OCI-LY3 (cell line): ENCODE data around the gene CAMK2B.

Experiments
- H2AFZ ChIP-seq: fragments of 200-600, 300-600 bp; shearing (Covaris generic); 2 replicates; pipeline ENCODE4 v1.6.0; 2014; ENCODE audit warnings: antibody characterized with exemption, low read depth, low read length
- H3K27ac ChIP-seq: fragments of 200-600, 300-600 bp; sonication (generic); 2 replicates; pipeline ENCODE4 v1.5.1; 2014; ENCODE audit warnings: mild to moderate bottlenecking, low read length, moderate library complexity, mixed read lengths
- H3K27me3 ChIP-seq: fragments of 200-600, 300-600 bp; sonication (generic); 2 replicates; pipeline ENCODE4 v1.6.1; 2014; ENCODE audit warnings: low read depth, low read length, mixed read lengths
- H3K36me3 ChIP-seq: fragments of 200-600, 300-600 bp; sonication (generic); replicated peaks from 2 replicates; pipeline ENCODE3; 2014; ENCODE audit warnings: low read depth, low read length, mixed read lengths
- H3K4me1 ChIP-seq: fragments of 300-600, 200-600 bp; sonication (generic); 2 replicates; pipeline ENCODE4 v1.6.1; 2014; ENCODE audit warnings: low read length, mixed read lengths
- H3K4me2 ChIP-seq: fragments of 200-600, 300-600 bp; sonication (generic); 2 replicates; pipeline ENCODE4 v1.6.1; 2014; ENCODE audit warnings: low read length, mixed read lengths
- H3K4me3 ChIP-seq: fragments of 300-600, 200-600 bp; sonication (generic); 2 replicates; pipeline ENCODE4 v1.5.1; 2014; ENCODE audit warnings: antibody characterized with exemption, mild to moderate bottlenecking, low read length, moderate library complexity
- H3K79me2 ChIP-seq: fragments of 300-600, 200-600 bp; shearing (Covaris generic); 2 replicates; pipeline ENCODE4 v1.6.1; 2014; ENCODE audit warnings: mild to moderate bottlenecking, low read length, mixed read lengths
- H3K9ac ChIP-seq: fragments of 300-600, 200-600 bp; shearing (Covaris generic); 2 replicates; pipeline ENCODE4 v1.6.0; 2014; ENCODE audit warnings: mild to moderate bottlenecking, low read length, moderate library complexity
- H3K9me3 ChIP-seq: fragments of 200-600, 300-600 bp; shearing (Covaris generic); 2 replicates; pipeline ENCODE4 v1.6.1; 2014; ENCODE audit warnings: low read length, mixed read lengths; ENCODE audit not compliant: insufficient read depth
- H4K20me1 ChIP-seq: fragments of 200-600, 300-600 bp; sonication (generic); 2 replicates; pipeline ENCODE4 v1.6.1; 2016; ENCODE audit warnings: low read length, mixed read lengths; ENCODE audit not compliant: insufficient read depth
- CTCF ChIP-seq: fragments of 200-600, 300-600 bp; sonication (generic); IDR thresholded peaks from 2 replicates; pipeline ENCODE4 v1.5.1; 2014; ENCODE audit warnings: antibody characterized with exemption, low read length, low read depth
- EZH2phosphoT487 ChIP-seq: fragments of 200-600 bp; shearing (Covaris generic); IDR thresholded peaks from 2 replicates; pipeline ENCODE4 v1.6.1; 2018; ENCODE audit warnings: antibody characterized with exemption, mixed run types, low read depth

Gene CAMK2B

GRCh38 chr7:44223362-44224079 lies 101.9 kb downstream of the CAMK2B start:
- Histone ChIP-seq H3K79me2 (no peaks in the 10 kb centered on the region), H3K9ac (no peak overlapping the region), H3K9me3 (no peaks in the 10 kb centered on the region), H3K4me3 (no peak overlapping the region), H3K27me3 (peaks cover 13% of the 10 kb centered on the region; the same call in 1 of the 2 replicates), H2AFZ (no peak overlapping the region), H3K4me1 (no peaks in the 10 kb centered on the region), H3K27ac (no peak overlapping the region), H3K36me3 (no peaks in the 10 kb centered on the region), H3K4me2 (no peak overlapping the region), H4K20me1 (no peaks in the 10 kb centered on the region)
- no peak for TF ChIP-seq EZH2phosphoT487
- TF ChIP-seq CTCF, result no peak

GRCh38 chr7:44222776-44223261 lies 102.6 kb downstream of the CAMK2B start:
- no peak overlapping the region for H2AFZ ChIP-seq
- H4K20me1 ChIP-seq, result no peaks in the 10 kb centered on the region
- H3K4me1 ChIP-seq, result no peaks in the 10 kb centered on the region
- no peak for TF ChIP-seq EZH2phosphoT487
- TF ChIP-seq CTCF, result no peak
- H3K79me2 ChIP-seq, result no peaks in the 10 kb centered on the region
- H3K36me3 ChIP-seq, result no peaks in the 10 kb centered on the region
- H3K27ac ChIP-seq, result no peak overlapping the region
- no peak overlapping the region for H3K9ac ChIP-seq
- no peak overlapping the region for H3K4me3 ChIP-seq
- H3K27me3 ChIP-seq, result peaks cover 13% of the 10 kb centered on the region; the same call in 1 of the 2 replicates
- no peak overlapping the region for H3K4me2 ChIP-seq
- H3K9me3 ChIP-seq, result no peaks in the 10 kb centered on the region

- TF ChIP-seq EZH2phosphoT487 (no peak), CTCF (no peak)
Measured at GRCh38 chr7:44222074-44222473, 103.3 kb downstream of the CAMK2B start.

GRCh38 chr7:44221231-44221791 lies 104.1 kb downstream of the CAMK2B start:
- Histone ChIP-seq H3K36me3 (no peaks in the 10 kb centered on the region), H2AFZ (no peak overlapping the region), H3K27me3 (peaks cover 13% of the 10 kb centered on the region; the same call in 1 of the 2 replicates), H3K4me2 (peak overlapping the region; percentile 25; the same call in 1 of the 2 replicates), H3K9ac (no peak overlapping the region), H3K79me2 (no peaks in the 10 kb centered on the region), H4K20me1 (no peaks in the 10 kb centered on the region), H3K9me3 (no peaks in the 10 kb centered on the region), H3K4me3 (no peak overlapping the region), H3K27ac (no peak overlapping the region), H3K4me1 (no peaks in the 10 kb centered on the region)
- TF ChIP-seq CTCF (no peak), EZH2phosphoT487 (no peak)

More at GRCh38 chr7:44222074-44222473, 103.3 kb downstream of the CAMK2B start:
- Histone ChIP-seq H3K27ac (no peak overlapping the region), H3K79me2 (no peaks in the 10 kb centered on the region), H3K4me1 (no peaks in the 10 kb centered on the region), H3K36me3 (no peaks in the 10 kb centered on the region), H3K4me3 (no peak overlapping the region), H3K27me3 (peaks cover 13% of the 10 kb centered on the region; the same call in 1 of the 2 replicates), H3K9ac (no peak overlapping the region), H2AFZ (no peak overlapping the region), H3K9me3 (no peaks in the 10 kb centered on the region), H4K20me1 (no peaks in the 10 kb centered on the region), H3K4me2 (no peak overlapping the region)
